CD8-positive, alpha-beta memory T cell (primary cell): ENCODE data around the gene LONP1. TPM values are rescaled to one million over a fixed set of nuclear protein-coding genes. Genes with fewer than 3 reads are reported as not detected.

Experiments
- CTCF ChIA-PET: fragments of 350-600 bp; sonication (Branson Sonifier 250); formaldehyde crosslinking; loops from one replicate; lab custom pipeline; 2021; ENCODE audit warnings: antibody characterized with exemption; lab: Charles Lee
- POLR2A ChIA-PET: fragments of 350-600 bp; sonication (Branson Sonifier 250); formaldehyde crosslinking; loops from one replicate; lab custom pipeline; 2021; ENCODE audit warnings: antibody characterized with exemption; lab: Charles Lee
- DNase-seq, 5 donors: peaks; one replicate each; pipeline versions ENCODE4 v3.0.0 to v3.0.0-alpha.2; 2020 to 2022; ENCODE audit warnings: mixed read lengths in 1 of 5
- H3K27ac ChIP-seq: one replicate; pipeline ENCODE4 v1.7.0; 2013; ENCODE audit warnings: low read depth, mild to moderate bottlenecking, low read length, moderate library complexity
- H3K27me3 ChIP-seq: 2 replicates; pipeline ENCODE4 v1.7.0; 2013; ENCODE audit warnings: low read length, mild to moderate bottlenecking; ENCODE audit not compliant: insufficient read depth, poor library complexity, severe bottlenecking
- H3K36me3 ChIP-seq: 2 replicates; pipeline ENCODE4 v1.7.0; 2013; ENCODE audit warnings: mild to moderate bottlenecking, low read length, moderate library complexity; ENCODE audit not compliant: insufficient read depth
- H3K4me1 ChIP-seq: 2 replicates; pipeline ENCODE4 v1.7.0; 2013; ENCODE audit warnings: mild to moderate bottlenecking, low read length, moderate library complexity; ENCODE audit not compliant: insufficient read depth
- H3K4me3 ChIP-seq: 2 replicates; pipeline ENCODE4 v1.7.0; 2013; ENCODE audit warnings: mild to moderate bottlenecking, low read length
- H3K9me3 ChIP-seq: 2 replicates; pipeline ENCODE4 v1.7.0; 2013; ENCODE audit warnings: mild to moderate bottlenecking, low read length
- H3K27ac Mint-ChIP-seq, 8 donors: one replicate each; pipeline ENCODE4 v1.8.0; 2020 to 2021; ENCODE audit warnings: mixed read lengths in 8 of 8, mild to moderate bottlenecking in 6 of 8, inconsistent platforms in 3 of 8, moderate library complexity in 3 of 8
- H3K27me3 Mint-ChIP-seq, 2 donors: one replicate each; pipeline ENCODE4 v1.8.0; 2020 to 2021; ENCODE audit warnings: mixed read lengths in 2 of 2, mild to moderate bottlenecking in 1 of 2, moderate library complexity in 1 of 2
- H3K36me3 Mint-ChIP-seq, 3 donors: one replicate each; pipeline ENCODE4 v1.8.0; 2020 to 2021; ENCODE audit warnings: mixed read lengths in 3 of 3, inconsistent platforms in 1 of 3, mild to moderate bottlenecking in 1 of 3
- H3K4me1 Mint-ChIP-seq, 3 donors: one replicate each; pipeline ENCODE4 v1.8.0; 2020 to 2021; ENCODE audit warnings: mixed read lengths in 3 of 3, inconsistent platforms in 1 of 3, mild to moderate bottlenecking in 1 of 3
- H3K4me3 Mint-ChIP-seq, 7 donors: one replicate each; pipeline ENCODE4 v1.8.0; 2020 to 2021; ENCODE audit warnings: mixed read lengths in 7 of 7, mild to moderate bottlenecking in 6 of 7, moderate library complexity in 4 of 7, inconsistent platforms in 2 of 7
- H3K9me3 Mint-ChIP-seq, 5 donors: one replicate each; pipeline ENCODE4 v1.8.0; 2020 to 2022; ENCODE audit warnings: mixed read lengths in 5 of 5, mild to moderate bottlenecking in 3 of 5, moderate library complexity in 2 of 5, inconsistent platforms in 1 of 5
- polyA plus RNA-seq: library from polyadenylated mRNA; unstranded; fragments of 300-500 nt; fragmentation: Illumina TruSeq; gene quantifications from one replicate; pipeline ENCODE4 v1.2.3, GENCODE V29; 2021
- total RNA-seq, 2 experiments: library from RNA; stranded (reverse); gene quantifications; one replicate each; pipeline ENCODE4 v1.2.3, GENCODE V29; 2021

The LONP1 gene
- total and polyA plus RNA-seq, 3 experiments from 2014 or later = 36.0 to 204 (median 179) TPM

GRCh38 chr19:5698635-5699422 is 21.1 kb downstream of the LONP1 start:
- H3K9me3 ChIP-seq = no peaks in the 10 kb centered on the region
- H3K27me3 ChIP-seq = no peaks in the 10 kb centered on the region
- H3K36me3 ChIP-seq = peaks cover 13% of the 10 kb centered on the region
- Mint-ChIP-seq H3K4me3 (no peak overlapping the region), H3K36me3 (peaks cover 0 to 63% (median 3%) of the 10 kb centered on the region in 3 donors), H3K27ac (peak overlapping the region in 1 of 8 donors; percentile 73), H3K27me3 (no peaks in the 10 kb centered on the region), H3K9me3 (no peaks in the 10 kb centered on the region), H3K4me1 (peaks cover 0 to 4% (median 0%) of the 10 kb centered on the region in 3 donors)
- H3K4me3 ChIP-seq = no peak overlapping the region
- ChIA-PET POLR2A (interaction anchor here (1.3 kb wide), 1 partner anchor 8 kb away, joined by 4 read pairs; no protein-coding TSS in a partner anchor), CTCF (interaction anchor here (0.6 to 1.4 kb wide), 3 partner anchors 8 to 20 kb away, joined by 4 to 7 read pairs (median 6); partner anchors contain the start of gene RPL36)
- no peak overlapping the region for H3K27ac ChIP-seq
- no peak for DNase-seq
- no peaks in the 10 kb centered on the region for H3K4me1 ChIP-seq

GRCh38 chr19:5697890-5698634 is 21.9 kb downstream of the LONP1 start:
- Histone ChIP-seq H3K27me3 (no peaks in the 10 kb centered on the region), H3K27ac (no peak overlapping the region), H3K36me3 (peaks cover 11% of the 10 kb centered on the region), H3K4me3 (no peak overlapping the region), H3K4me1 (no peaks in the 10 kb centered on the region), H3K9me3 (no peaks in the 10 kb centered on the region)
- Mint-ChIP-seq H3K4me3 (peak overlapping the region in 1 of 7 donors; percentile 40), H3K27me3 (no peaks in the 10 kb centered on the region), H3K27ac (no peak overlapping the region), H3K9me3 (no peaks in the 10 kb centered on the region), H3K4me1 (peaks cover 0 to 8% (median 0%) of the 10 kb centered on the region in 3 donors), H3K36me3 (peaks cover 0 to 63% (median 3%) of the 10 kb centered on the region in 3 donors)
- CTCF ChIA-PET = interaction anchor here (0.6 to 1.3 kb wide), 2 partner anchors 8 to 20 kb away, joined by 4 to 7 read pairs; partner anchors contain the start of gene RPL36
- POLR2A ChIA-PET = no interaction called here
- DNase-seq = no peak

- Mint-ChIP-seq H3K36me3 (peaks cover 0 to 68% (median 3%) of the 10 kb centered on the region in 3 donors), H3K27ac (peak overlapping the region in 2 of 8 donors; percentile 38 to 75), H3K4me3 (no peak overlapping the region), H3K4me1 (peaks cover 0 to 16% (median 6%) of the 10 kb centered on the region in 3 donors), H3K9me3 (no peaks in the 10 kb centered on the region), H3K27me3 (no peaks in the 10 kb centered on the region)
- peaks cover 18% of the 10 kb centered on the region for H3K36me3 ChIP-seq
- H3K4me1 ChIP-seq = no peaks in the 10 kb centered on the region
- no peak overlapping the region for H3K4me3 ChIP-seq
- ChIA-PET CTCF (no interaction called here), POLR2A (no interaction called here)
- no peaks in the 10 kb centered on the region for H3K9me3 ChIP-seq
- H3K27ac ChIP-seq = no peak overlapping the region
- no peak for DNase-seq
- no peaks in the 10 kb centered on the region for H3K27me3 ChIP-seq
Measured at GRCh38 chr19:5697022-5697889, 22.7 kb downstream of the LONP1 start.

DNA sequence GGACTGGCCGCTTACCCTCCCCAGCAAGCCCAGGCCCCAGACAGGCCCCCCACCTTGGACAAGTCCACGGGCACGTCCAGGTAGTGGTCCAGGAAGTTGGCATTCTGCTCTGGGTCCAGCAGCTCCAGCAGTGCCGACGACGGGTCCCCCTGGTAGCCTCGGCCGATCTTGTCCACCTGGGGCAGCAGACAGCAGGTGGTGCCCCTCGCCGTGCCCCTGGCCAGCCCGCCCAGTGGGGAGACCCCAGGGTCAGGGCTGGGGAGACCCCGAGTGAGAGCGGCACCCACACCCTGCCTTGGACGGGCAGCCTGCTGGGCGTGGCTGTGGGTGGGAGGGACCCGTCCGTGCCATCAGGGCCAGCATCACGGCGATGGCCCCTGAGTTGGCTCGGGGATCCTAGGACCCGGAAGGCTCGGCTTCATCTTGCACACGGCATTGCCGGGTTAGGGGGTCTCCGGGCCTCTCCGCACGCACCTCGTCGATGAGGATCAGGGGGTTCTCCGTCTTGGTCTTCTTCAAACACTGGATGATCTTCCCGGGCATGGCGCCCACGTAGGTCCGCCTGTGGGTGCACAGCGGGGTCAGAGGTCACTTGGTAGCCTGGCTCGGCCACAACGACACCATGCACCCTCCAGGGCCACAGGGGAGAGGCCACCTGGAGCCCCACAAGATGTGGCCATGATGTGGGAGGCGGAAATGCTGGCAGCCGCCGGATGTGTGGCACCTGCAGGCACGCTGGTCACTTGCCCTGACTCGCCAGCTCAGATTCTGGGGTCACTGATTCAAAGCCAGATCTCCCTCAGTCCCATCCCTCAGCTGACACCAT is 23.5 kb downstream of the LONP1 start:
- Histone ChIP-seq H3K27ac (no peak overlapping the region), H3K4me3 (no peak overlapping the region), H3K36me3 (peaks cover 18% of the 10 kb centered on the region), H3K9me3 (no peaks in the 10 kb centered on the region), H3K4me1 (peaks cover 3% of the 10 kb centered on the region), H3K27me3 (no peaks in the 10 kb centered on the region)
- ChIA-PET POLR2A (no interaction called here), CTCF (no interaction called here)
- Mint-ChIP-seq H3K4me1 (peaks cover 2 to 22% (median 9%) of the 10 kb centered on the region in 3 donors), H3K36me3 (peaks cover 0 to 74% (median 3%) of the 10 kb centered on the region in 3 donors), H3K27ac (peak overlapping the region in 1 of 8 donors; percentile 38), H3K9me3 (no peaks in the 10 kb centered on the region), H3K27me3 (no peaks in the 10 kb centered on the region), H3K4me3 (no peak overlapping the region)
- DNase-seq = no peak

DNA sequence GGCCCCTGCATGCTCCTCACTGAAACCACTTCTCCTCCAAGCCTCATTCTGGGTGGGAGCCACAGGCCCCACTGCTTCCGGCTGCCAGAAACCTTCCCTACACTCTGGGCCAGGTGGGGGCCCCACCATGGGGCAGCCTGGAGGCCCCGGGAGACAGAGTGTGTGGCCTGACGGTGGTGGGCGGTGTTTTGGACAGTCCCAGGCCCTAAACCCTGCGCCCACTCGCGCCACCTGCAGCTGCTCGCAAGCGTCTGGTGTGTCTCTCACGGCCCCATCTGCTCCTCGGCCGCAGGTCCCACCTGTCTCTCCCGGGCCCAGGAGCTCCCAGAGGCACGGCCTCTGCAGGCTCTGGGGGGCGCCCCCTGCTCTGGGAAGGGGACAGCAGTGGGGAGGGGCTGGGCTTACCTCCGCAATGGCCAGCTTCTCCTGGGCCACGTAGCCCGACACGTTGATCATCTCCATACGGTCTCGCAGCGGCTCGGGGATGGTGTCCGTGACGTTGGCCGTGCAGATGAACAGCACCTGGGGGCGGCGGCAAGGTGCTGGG is 24.2 kb downstream of the LONP1 start:
- Histone ChIP-seq H3K4me3 (no peak overlapping the region), H3K27ac (no peak overlapping the region), H3K4me1 (peaks cover 10% of the 10 kb centered on the region), H3K36me3 (peaks cover 18% of the 10 kb centered on the region), H3K27me3 (no peaks in the 10 kb centered on the region), H3K9me3 (no peaks in the 10 kb centered on the region)
- ChIA-PET POLR2A (no interaction called here), CTCF (interaction anchor here (1.4 kb wide), 1 partner anchor 23 kb away, joined by 3 read pairs; no protein-coding TSS in a partner anchor)
- Mint-ChIP-seq H3K36me3 (peaks cover 0 to 73% (median 0%) of the 10 kb centered on the region in 3 donors), H3K4me1 (peaks cover 7 to 27% (median 14%) of the 10 kb centered on the region in 3 donors), H3K9me3 (no peaks in the 10 kb centered on the region), H3K4me3 (no peak overlapping the region), H3K27me3 (no peaks in the 10 kb centered on the region), H3K27ac (peak overlapping the region in 1 of 8 donors; percentile 36)
- DNase-seq = no peak

DNA sequence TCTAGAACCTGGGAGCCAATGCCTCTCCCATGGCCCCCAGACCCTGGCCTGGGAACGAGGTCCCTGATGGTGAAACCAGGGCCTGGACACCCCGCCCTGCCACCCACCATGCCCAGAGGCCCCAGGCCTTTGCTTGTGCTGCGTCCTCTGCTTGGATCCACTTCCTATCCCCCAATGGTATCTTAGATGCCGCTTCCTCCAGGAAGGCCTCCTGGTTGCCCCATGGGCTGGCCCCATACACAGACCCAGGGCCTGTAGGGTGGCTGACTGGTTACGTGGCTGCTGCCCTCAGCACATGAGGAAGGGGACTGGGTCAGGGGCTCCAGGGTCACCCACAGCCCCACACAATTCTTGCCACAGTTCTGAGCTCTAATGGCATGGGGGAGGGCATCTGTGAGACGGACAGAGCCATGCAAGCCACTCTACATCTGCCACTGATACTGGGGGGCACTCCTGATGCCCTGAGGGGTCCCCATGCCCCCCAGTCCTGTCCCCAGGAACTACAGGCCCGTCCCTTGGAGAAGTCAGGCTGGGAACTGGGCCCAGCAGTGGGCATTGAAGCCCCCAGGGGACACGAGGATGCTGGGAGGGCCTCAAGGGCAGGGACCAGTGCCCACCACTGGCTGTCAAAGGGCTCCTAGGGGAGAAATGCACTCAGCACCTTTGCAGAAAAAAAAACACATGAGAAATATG is 24.8 kb downstream of the LONP1 start:
- H3K27me3 ChIP-seq = no peaks in the 10 kb centered on the region
- Mint-ChIP-seq H3K27ac (peak overlapping the region in 2 of 8 donors; percentile 32 to 36), H3K4me3 (no peak overlapping the region), H3K4me1 (peaks cover 11 to 34% (median 17%) of the 10 kb centered on the region in 3 donors), H3K36me3 (peaks cover 0 to 76% (median 0%) of the 10 kb centered on the region in 3 donors), H3K27me3 (no peaks in the 10 kb centered on the region), H3K9me3 (no peaks in the 10 kb centered on the region)
- peaks cover 18% of the 10 kb centered on the region for H3K36me3 ChIP-seq
- no peak for DNase-seq
- ChIA-PET POLR2A (no interaction called here), CTCF (interaction anchor here (1.4 kb wide), 1 partner anchor 24 kb away, joined by 3 read pairs; no protein-coding TSS in a partner anchor)
- no peak overlapping the region for H3K4me3 ChIP-seq
- H3K9me3 ChIP-seq = no peaks in the 10 kb centered on the region
- H3K27ac ChIP-seq = no peak overlapping the region
- H3K4me1 ChIP-seq = peaks cover 10% of the 10 kb centered on the region
